KMS-11 (cell line): ENCODE data around the gene WFS1.
A peak's percentile ranks its signal among the peaks of the same experiment; 100 is the strongest.

Experiments used
- H2AFZ ChIP-seq: fragments of 200-600 bp; sonication (generic); 2 replicates; pipeline ENCODE4 v1.6.1; 2016; ENCODE audit warnings: antibody characterized with exemption, mixed run types, low read depth
- H3K27ac ChIP-seq: fragments of 200-600 bp; sonication (generic); 2 replicates; pipeline ENCODE4 v1.6.1; 2016; ENCODE audit warnings: mild to moderate bottlenecking, mixed run types
- H3K27me3 ChIP-seq: fragments of 200-600 bp; sonication (generic); 2 replicates; pipeline ENCODE4 v1.6.1; 2017; ENCODE audit warnings: mild to moderate bottlenecking, low read depth, mixed run types, moderate library complexity; ENCODE audit not compliant: insufficient read depth
- H3K36me3 ChIP-seq: fragments of 200-600 bp; sonication (generic); 2 replicates; pipeline ENCODE4 v1.6.1; 2017; ENCODE audit warnings: mild to moderate bottlenecking, mixed run types; ENCODE audit not compliant: insufficient read depth
- H3K4me1 ChIP-seq: fragments of 200-600 bp; sonication (generic); 2 replicates; pipeline ENCODE4 v1.6.1; 2016; ENCODE audit warnings: mild to moderate bottlenecking, low read depth, mixed run types; ENCODE audit not compliant: poor library complexity, severe bottlenecking
- H3K4me2 ChIP-seq: fragments of 200-600 bp; sonication (generic); 2 replicates; pipeline ENCODE4 v1.7.0; 2016; ENCODE audit warnings: mild to moderate bottlenecking, mixed run types
- H3K4me3 ChIP-seq: fragments of 200-600 bp; sonication (generic); IDR thresholded peaks from 2 replicates; pipeline ENCODE4 v1.6.1; 2017; ENCODE audit warnings: low read depth, low read length, mixed read lengths; ENCODE audit not compliant: insufficient read depth
- H3K79me2 ChIP-seq: fragments of 200-600 bp; sonication (generic); 2 replicates; pipeline ENCODE4 v1.6.1; 2016; ENCODE audit warnings: low read depth, mixed run types; ENCODE audit not compliant: insufficient read depth
- H3K9ac ChIP-seq: fragments of 200-600 bp; sonication (generic); 2 replicates; pipeline ENCODE4 v1.6.1; 2016; ENCODE audit warnings: mild to moderate bottlenecking, mixed run types
- H4K20me1 ChIP-seq: fragments of 200-600 bp; sonication (generic); 2 replicates; pipeline ENCODE4 v1.6.1; 2016; ENCODE audit warnings: mild to moderate bottlenecking, mixed run types; ENCODE audit not compliant: insufficient read depth
- TF ChIP-seq, protein P1 (sequence below): fragments of 200-600 bp; sonication (generic); conservative IDR thresholded peaks from 2 replicates; pipeline ENCODE4 v1.6.1; 2017; ENCODE audit warnings: low read depth, mild to moderate bottlenecking, antibody characterized with exemption, low read length, moderate library complexity, mixed read lengths

WFS1 gene

DNA sequence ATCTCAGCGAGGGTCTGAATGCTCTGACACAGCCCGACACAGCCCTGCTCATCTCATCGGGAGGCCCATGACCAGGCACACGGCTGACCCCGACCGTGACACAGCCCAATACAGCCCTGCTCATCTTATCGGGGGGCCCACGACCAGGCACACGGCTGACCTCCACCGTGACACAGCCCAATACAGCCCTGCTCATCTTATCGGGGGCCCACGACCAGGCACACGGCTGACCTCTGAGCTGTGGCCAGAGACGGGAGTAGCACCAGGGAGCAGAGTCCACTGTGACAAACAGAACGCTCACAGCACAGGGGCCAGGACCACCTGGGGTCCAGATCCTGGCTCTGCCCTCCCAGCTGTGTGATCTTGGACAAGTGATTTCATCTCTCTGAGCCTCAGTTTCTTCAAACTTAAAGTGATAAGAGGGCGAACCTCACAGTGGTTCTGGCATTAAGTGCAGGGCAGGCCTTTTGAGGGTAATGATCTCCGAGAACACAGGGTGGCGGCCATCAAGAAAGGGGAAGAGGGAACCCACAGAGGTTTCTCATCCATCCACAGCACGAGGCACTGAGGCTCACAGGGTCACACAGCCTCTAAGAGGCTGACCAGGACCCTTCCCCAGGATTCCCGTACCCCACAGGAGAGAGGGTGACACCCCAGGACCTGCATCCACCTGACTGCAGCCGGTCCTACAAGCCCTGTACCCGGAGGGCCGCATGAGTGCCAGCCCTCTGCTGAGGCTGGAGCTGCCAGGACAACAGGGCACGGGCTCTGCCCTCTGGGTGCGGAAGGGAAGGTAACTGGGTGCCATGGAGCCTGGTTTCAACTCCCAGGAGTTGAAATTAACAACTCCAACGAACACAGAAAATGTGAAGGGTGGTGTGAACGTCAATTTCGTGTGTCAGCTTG lies 60.1 kb downstream of the WFS1 start:
- no peaks in the 10 kb centered on the region for H3K79me2 ChIP-seq
- no peak overlapping the region for H3K9ac ChIP-seq
- H4K20me1 ChIP-seq = no peaks in the 10 kb centered on the region
- no peak overlapping the region for H3K4me3 ChIP-seq
- peaks cover 14% of the 10 kb centered on the region; the same call in 1 of the 2 replicates for H3K27me3 ChIP-seq
- TF ChIP-seq, protein P1, sequence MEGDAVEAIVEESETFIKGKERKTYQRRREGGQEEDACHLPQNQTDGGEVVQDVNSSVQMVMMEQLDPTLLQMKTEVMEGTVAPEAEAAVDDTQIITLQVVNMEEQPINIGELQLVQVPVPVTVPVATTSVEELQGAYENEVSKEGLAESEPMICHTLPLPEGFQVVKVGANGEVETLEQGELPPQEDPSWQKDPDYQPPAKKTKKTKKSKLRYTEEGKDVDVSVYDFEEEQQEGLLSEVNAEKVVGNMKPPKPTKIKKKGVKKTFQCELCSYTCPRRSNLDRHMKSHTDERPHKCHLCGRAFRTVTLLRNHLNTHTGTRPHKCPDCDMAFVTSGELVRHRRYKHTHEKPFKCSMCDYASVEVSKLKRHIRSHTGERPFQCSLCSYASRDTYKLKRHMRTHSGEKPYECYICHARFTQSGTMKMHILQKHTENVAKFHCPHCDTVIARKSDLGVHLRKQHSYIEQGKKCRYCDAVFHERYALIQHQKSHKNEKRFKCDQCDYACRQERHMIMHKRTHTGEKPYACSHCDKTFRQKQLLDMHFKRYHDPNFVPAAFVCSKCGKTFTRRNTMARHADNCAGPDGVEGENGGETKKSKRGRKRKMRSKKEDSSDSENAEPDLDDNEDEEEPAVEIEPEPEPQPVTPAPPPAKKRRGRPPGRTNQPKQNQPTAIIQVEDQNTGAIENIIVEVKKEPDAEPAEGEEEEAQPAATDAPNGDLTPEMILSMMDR = no peak
- H3K4me1 ChIP-seq = no peaks in the 10 kb centered on the region
- H2AFZ ChIP-seq = no peak overlapping the region
- H3K27ac ChIP-seq = no peak overlapping the region
- H3K4me2 ChIP-seq = no peak overlapping the region
- H3K36me3 ChIP-seq = no peaks in the 10 kb centered on the region

DNA sequence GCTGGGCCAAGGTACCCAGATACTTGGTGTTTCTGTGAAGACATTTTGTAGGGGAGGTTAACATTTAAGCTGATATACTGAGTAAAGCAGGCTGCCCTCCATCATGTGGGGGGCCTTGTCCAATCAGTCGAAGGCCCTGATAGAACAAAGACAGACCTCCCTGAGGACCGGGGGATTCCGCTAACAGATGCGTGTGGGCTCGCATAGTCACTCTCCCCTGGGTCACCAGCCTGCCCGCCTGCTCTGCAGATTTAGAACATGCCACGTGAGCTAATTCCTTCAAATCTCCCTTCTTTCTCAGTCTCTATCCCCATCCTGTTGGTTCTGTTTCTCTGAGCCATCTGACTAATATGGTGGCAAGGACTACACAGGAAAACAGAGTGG lies 60.7 kb downstream of the WFS1 start:
- H3K36me3 ChIP-seq = no peaks in the 10 kb centered on the region
- no peaks in the 10 kb centered on the region for H3K4me1 ChIP-seq
- no peak overlapping the region for H2AFZ ChIP-seq
- H3K27ac ChIP-seq = no peak overlapping the region
- no peak overlapping the region for H3K4me3 ChIP-seq
- no peak overlapping the region for H3K4me2 ChIP-seq
- H3K27me3 ChIP-seq = peaks cover 14% of the 10 kb centered on the region; the same call in 1 of the 2 replicates
- TF ChIP-seq, protein P1 = no peak
- H4K20me1 ChIP-seq = no peaks in the 10 kb centered on the region
- no peaks in the 10 kb centered on the region for H3K79me2 ChIP-seq
- H3K9ac ChIP-seq = no peak overlapping the region

DNA sequence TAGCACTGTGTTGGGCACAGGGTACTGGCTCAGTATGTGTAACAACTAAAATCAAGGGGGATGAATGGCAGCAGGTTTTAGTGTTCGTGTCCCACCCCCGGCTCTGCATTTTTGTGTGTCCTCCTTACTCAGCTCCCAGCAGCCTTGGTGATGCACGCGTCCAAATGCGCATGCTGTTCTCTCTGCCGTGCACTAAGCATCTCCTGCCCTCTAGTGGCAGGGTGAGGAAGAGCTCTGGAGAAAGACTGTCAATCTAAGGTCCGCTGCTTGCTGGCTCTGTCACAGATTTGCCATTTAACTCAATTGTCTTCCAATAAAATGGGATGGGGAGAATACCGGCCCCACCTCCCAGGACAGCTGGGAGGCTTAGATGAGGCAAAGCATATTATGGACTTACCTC lies 61.4 kb downstream of the WFS1 start:
- H3K9ac ChIP-seq = no peak overlapping the region
- no peak overlapping the region for H3K4me3 ChIP-seq
- H4K20me1 ChIP-seq = no peaks in the 10 kb centered on the region
- no peaks in the 10 kb centered on the region for H3K79me2 ChIP-seq
- H3K27ac ChIP-seq = no peak overlapping the region
- peaks cover 14% of the 10 kb centered on the region; the same call in 1 of the 2 replicates for H3K27me3 ChIP-seq
- H3K4me1 ChIP-seq = no peaks in the 10 kb centered on the region
- H3K4me2 ChIP-seq = no peak overlapping the region
- H3K36me3 ChIP-seq = no peaks in the 10 kb centered on the region
- H2AFZ ChIP-seq = no peak overlapping the region
- TF ChIP-seq, protein P1 = peak; percentile 60

DNA sequence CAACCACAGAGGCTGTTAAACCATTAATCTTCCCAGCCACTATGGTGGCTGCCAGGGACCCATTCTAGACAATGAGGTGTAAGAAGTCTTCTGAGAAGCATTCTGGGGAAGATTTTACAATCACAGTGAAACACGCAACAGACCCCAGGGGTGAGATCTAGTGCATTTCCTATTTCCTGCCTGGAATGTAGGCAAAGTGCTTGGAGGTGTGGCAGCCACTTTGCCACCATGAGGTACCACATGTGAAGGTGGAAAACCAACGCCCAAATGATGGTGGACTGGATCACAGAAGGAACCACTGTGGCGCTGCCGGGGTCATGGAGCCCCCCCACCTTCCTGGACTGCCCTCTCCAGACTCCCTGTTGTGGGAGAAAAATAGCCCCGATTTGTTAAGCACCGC lies 61.8 kb downstream of the WFS1 start:
- H3K79me2 ChIP-seq = no peaks in the 10 kb centered on the region
- peaks cover 14% of the 10 kb centered on the region; the same call in 1 of the 2 replicates for H3K27me3 ChIP-seq
- no peaks in the 10 kb centered on the region for H4K20me1 ChIP-seq
- no peak overlapping the region for H3K27ac ChIP-seq
- H3K4me2 ChIP-seq = no peak overlapping the region
- H3K4me1 ChIP-seq = no peaks in the 10 kb centered on the region
- no peak overlapping the region for H2AFZ ChIP-seq
- H3K36me3 ChIP-seq = no peaks in the 10 kb centered on the region
- H3K9ac ChIP-seq = no peak overlapping the region
- TF ChIP-seq, protein P1 = no peak
- no peak overlapping the region for H3K4me3 ChIP-seq
